NCI-H526 (cell line): ENCODE results near the gene EEF1AKMT1.
"Not testable (repeated sequence)": the region's sequence is repeated elsewhere in the genome, so short reads cannot be mapped to it uniquely, and the experiment has no call there.

Experiments used
- DNase-seq, 2 experiments: peaks; one replicate each; lab custom pipeline; 2025; lab: John Stamatoyannopoulos, UW

The EEF1AKMT1 gene

DNA sequence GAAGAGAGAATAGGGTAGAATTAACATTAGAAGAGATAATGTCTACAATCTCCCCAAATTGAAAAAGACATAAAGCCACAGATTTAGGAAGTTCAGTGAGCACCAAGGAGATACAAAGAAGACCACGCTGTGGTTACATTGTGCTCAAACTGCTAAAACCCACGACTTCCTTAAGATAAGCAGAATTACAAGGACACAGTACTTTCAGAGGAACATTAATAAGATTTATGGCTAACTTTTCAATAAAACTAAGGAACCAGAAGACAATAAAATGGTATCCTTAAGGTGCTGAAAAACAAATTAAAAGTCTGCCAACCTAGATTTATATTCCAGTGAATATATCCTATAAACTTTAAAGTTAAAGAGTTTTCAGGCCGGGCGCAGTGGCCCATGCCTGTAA is 77.7 kb downstream of the EEF1AKMT1 start:
- no peak for DNase-seq

DNA sequence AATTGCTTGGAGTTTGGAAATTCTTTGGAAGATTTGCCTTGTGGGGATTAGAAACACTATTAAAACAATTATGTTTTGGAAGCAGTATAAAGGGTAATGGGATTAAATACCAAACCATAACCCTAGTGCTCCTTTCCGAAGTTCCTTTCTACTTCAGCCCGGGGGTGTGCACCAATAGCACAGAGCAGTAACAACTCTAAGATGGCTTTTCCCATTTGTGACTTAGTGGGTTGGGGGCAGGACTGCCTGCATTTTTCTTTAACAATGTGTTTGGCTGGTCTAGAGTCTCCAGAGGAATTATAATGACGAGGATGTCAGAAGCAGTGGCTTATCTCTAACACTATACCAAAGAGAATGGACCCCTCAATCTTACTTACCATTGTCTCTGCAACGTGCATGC is 82.1 kb downstream of the EEF1AKMT1 start:
- no peak for DNase-seq

DNA sequence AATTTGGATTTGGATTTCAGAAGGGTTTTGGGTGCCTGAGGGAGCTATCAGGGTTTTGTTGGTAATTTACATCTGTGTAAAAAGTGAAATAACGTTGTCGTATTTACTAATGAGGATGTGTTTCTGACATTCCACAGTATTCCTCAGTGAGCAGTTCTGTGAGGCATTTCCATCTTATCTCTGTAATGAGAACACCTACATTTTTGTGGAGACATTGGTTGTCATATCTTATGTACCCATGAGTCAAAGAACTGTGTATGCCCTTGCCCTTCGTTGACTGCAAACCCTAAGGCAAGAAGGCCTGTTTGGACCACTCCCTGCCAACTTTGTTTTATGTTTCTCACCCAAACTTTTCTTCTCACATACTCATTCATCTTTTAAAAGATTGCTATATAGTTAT is 84.5 kb downstream of the EEF1AKMT1 start:
- no peak for DNase-seq

DNA sequence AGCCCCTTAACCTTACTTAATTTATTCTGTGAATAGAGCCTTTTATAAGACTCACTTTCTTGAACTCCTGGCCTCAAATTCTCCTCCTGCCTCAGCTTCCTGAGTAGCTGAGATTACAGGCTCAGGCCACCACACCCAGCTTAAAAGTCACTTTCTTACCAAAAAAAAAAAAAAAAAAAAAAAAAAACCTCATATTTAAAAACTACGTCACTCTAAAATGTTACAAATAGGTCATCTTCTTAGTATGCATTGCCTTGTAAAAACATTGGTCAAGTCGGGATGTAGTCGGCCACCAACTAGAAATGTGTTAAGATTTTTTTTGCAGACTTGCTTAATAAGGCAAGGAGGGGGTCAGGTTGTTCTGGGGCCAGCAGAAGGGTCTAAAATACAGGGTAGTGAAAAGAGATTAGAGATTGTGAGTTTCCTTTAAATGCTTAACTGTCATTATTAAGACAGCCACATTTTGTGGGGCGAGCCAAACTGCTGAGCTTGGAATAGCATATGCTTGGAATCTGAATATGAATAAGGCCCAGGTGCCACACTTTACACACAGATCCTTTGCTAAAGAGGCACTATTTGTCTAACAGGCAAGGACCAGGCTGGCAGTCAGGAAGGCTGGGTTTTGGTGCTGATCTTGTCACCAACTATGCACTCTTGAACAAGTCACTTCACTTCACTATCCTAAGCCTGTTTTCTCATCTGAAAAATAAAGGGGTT is 86.7 kb downstream of the EEF1AKMT1 start:
- no peak for DNase-seq

DNA sequence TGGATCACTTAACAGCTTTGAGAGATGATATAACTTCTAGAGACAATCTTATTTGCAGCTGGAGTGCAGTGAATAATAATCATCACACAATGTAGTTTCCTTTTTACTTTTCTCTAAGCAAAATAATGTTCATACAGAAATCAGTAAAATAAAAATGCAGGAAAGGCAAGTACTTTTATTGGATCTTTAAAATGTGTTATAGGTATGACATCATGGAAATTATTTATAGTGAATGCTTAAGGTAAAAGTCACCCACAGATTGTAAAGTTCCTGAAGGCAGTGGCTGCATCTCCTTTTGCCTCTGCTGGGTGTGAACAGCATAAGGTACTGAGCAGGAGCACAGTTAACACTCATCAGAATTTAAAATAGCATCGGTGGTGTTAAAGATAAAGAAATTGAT is 87.6 kb downstream of the EEF1AKMT1 start:
- no peak for DNase-seq

DNA sequence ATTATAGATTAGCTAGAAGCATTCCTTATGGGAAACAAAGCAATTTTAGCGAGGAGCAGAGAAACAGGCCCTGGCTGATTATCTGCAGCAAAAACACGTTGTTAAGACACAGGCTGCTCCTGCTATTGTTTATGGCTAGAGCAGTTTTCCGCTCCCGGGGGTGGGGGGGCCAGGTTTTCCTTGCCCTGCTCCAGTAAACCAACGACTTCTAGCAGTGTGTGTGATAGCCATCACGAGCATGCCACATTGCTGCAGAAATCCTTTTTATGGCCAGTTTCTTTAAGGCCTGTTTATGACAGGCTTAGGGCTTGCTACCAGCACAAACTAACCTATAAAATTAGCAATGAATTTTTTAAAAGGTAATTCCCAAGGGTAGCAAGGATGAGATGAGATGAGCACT is 88.7 kb downstream of the EEF1AKMT1 start:
- DNase-seq, result no peak

DNA sequence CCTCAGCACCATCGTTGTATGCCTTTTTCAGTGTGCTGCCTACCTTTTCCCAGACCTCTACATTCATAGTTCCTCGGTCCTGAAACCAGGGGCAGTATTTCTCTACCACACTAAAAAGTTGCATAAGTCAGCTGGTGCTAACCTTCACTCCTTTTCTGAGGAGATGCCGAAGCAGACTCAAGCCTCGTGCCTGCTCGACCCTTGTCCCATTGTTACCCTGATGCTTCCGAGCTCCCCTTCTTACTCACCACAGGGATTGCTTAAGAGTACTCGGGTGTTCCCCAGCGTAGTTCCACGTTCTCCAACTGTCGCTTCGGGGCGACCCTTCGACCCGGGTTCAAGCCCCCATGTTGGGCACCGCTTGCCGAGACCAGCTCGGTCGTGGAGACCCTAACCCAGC is 89.2 kb downstream of the EEF1AKMT1 start:
- no peak for DNase-seq

DNA sequence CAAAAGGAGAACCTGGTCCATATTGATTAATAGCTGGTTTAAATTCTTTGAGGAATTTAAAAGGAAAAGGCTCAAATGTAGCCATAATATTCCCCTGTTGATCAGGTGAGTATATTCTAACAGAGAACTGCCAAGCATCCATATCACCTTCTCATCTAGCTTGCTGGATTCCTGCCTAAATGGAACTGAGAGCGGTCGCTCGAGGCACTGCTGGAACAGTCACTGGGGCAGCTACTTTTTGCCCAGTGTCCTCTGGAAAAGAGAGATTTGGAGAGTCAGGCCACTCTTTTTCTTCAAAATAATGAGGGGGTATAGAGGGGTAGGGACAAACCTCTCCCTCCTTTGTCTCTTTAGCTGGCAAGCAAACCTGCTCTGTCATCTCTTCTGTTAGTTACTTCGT is 89.7 kb downstream of the EEF1AKMT1 start:
- DNase-seq, result no peak

DNA sequence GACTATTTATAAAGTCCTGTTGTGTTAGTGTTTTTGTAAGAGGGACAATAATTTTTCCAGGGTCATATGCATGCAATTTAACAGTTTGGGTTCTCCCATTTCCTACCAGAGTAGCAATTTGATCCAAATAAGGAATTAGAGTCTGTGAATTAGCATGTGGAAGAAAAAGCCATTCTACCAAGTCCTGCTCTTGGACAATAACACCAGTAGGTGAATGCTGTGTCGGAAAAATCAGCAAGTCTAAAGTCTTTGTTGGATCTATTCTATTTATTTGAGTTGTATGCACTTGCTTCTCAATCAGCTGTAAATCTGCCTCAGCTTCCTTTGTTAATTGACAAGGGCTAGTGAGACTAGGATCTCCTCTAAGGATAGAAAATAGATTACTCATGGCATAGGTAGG is 91.7 kb downstream of the EEF1AKMT1 start:
- no peak for DNase-seq

- not testable (repeated sequence) for DNase-seq
Observed at GRCh38 chr13:20681481-20681880, 92.3 kb downstream of the EEF1AKMT1 start.

DNA sequence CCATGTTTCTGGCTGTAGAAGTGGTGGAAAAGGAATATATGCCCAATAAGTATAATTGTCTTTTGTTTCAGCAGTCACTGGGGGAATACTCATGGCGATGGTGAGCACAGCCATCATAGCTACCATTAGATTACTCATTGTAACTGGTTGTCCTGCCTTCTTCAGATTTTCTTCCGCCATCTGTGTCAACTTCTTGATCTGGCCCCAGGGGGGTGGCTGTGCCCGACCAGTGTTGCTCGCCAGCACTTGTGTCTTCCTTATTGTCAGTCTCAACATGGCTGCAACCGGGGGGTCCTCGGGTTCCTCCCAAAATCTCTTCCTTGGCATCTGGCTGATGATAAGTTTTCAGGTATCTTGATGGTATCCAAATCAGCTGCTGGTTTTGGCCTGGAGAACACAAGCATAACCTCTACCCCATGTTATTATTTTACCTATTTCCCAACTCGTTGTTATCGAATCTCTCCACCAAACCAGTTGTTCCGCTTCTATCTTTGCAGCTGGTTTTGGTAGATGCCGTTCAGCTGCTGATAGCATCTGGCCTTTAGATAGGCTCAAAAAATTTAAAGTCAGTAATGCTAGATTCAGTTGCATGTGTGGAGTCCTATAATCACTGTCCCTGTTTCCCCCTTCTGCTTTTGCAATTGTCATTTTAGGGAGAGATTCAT is 93.2 kb downstream of the EEF1AKMT1 start:
- DNase-seq, result no peak

- no peak for DNase-seq
Observed at GRCh38 chr13:20679879-20680278, 93.9 kb downstream of the EEF1AKMT1 start.
